Caco-2 (cell line): ENCODE data around the gene LDLR. TPM values are rescaled to one million over a fixed set of nuclear protein-coding genes. Genes with fewer than 3 reads are reported as not detected.

ENCODE experiments used
- BruUV-seq: library from RNA; stranded (reverse); fragments of 400-500 nt; replicated peaks from 2 replicates; lab custom pipeline; 2021; lab: Mats Ljungman, UMichigan
- CTCF ChIA-PET: fragments of 300-600 bp; sonication (Branson Sonifier 250); formaldehyde crosslinking; loops from one replicate; lab custom pipeline; 2022; ENCODE audit warnings: antibody characterized with exemption; lab: Charles Lee
- POLR2A ChIA-PET: fragments of 300-600 bp; sonication (Branson Sonifier 250); formaldehyde crosslinking; loops from one replicate; lab custom pipeline; 2022; ENCODE audit warnings: antibody characterized with exemption; lab: Charles Lee
- DNase-seq, 2 experiments: peaks; one replicate each; pipeline versions ENCODE4 v3.0.0 to v3.0.0-alpha.2; 2020 to 2022
- H3K27me3 ChIP-seq: replicated peaks from 2 replicates; pipeline ENCODE4 v1.6.0; 2011; ENCODE audit warnings: low read length; ENCODE audit not compliant: control insufficient read depth, insufficient read depth
- H3K36me3 ChIP-seq: 2 replicates; pipeline ENCODE4 v1.5.1; 2011; ENCODE audit warnings: low read length; ENCODE audit not compliant: control insufficient read depth, insufficient read depth
- H3K4me1 ChIP-seq: fragments of 250-450 bp; sonication (Bioruptor Pico); 2 replicates; pipeline ENCODE4 v1.5.1; 2020; ENCODE audit warnings: mild to moderate bottlenecking
- H3K4me3 ChIP-seq: 2 replicates; pipeline ENCODE4 v1.5.1; 2011; ENCODE audit warnings: low read depth, mild to moderate bottlenecking, control low read depth, low read length
- H3K9me3 ChIP-seq: fragments of 250-450 bp; sonication (Bioruptor Pico); 2 replicates; pipeline ENCODE4 v1.5.1; 2020; ENCODE audit warnings: mild to moderate bottlenecking, moderate library complexity
- H3K27ac Mint-ChIP-seq: one replicate; pipeline ENCODE4 v1.8.0; 2022; ENCODE audit warnings: mixed read lengths; ENCODE audit not compliant: unreplicated experiment
- H3K27me3 Mint-ChIP-seq: one replicate; pipeline ENCODE4 v1.8.0; 2022; ENCODE audit warnings: mixed read lengths; ENCODE audit not compliant: insufficient read depth, unreplicated experiment
- H3K36me3 Mint-ChIP-seq: one replicate; pipeline ENCODE4 v1.8.0; 2022; ENCODE audit warnings: mild to moderate bottlenecking, mixed read lengths; ENCODE audit not compliant: insufficient read depth, unreplicated experiment
- H3K4me1 Mint-ChIP-seq: one replicate; pipeline ENCODE4 v1.8.0; 2022; ENCODE audit warnings: low read depth, mixed read lengths; ENCODE audit not compliant: unreplicated experiment
- H3K4me3 Mint-ChIP-seq: one replicate; pipeline ENCODE4 v1.8.0; 2022; ENCODE audit warnings: mild to moderate bottlenecking, moderate library complexity, mixed read lengths; ENCODE audit not compliant: unreplicated experiment
- H3K9me3 Mint-ChIP-seq: one replicate; pipeline ENCODE4 v1.8.0; 2022; ENCODE audit warnings: mixed read lengths; ENCODE audit not compliant: unreplicated experiment
- intact Hi-C: fragments of 100-400 bp; cut with micrococcal nuclease; formaldehyde crosslinking; loops from one replicate; pipeline ENCODE4 v1.10.0; 2022; ENCODE audit not compliant: unreplicated experiment
- total RNA-seq: library from RNA; stranded (reverse); gene quantifications from 2 replicates; pipeline ENCODE4 v1.2.3, GENCODE V29; 2022
- TF ChIP-seq, protein P1 (sequence below), 2 experiments: fragments of 200-600 bp in 1 of 2; IDR thresholded peaks; 1 replicate in 1 of 2; 2 replicates in 1 of 2; pipeline versions ENCODE4 v1.5.1 to v1.8.0; 2011 to 2022; ENCODE audit warnings: antibody characterized with exemption in 1 of 2, control low read depth in 1 of 2, inconsistent platforms in 1 of 2, low read depth in 1 of 2, low read length in 1 of 2, mild to moderate bottlenecking in 1 of 2, moderate library complexity in 1 of 2; ENCODE audit not compliant: insufficient read depth in 1 of 2, severe bottlenecking in 1 of 2, unreplicated experiment in 1 of 2

The LDLR gene
- total RNA-seq, 1 experiment from 2014 or later: 68.9 TPM

GRCh38 chr19:11064831-11065303 lies 24.4 kb upstream of the LDLR start:
- H3K27me3 ChIP-seq: no peaks in the 10 kb centered on the region
- peaks cover 71% of the 10 kb centered on the region for H3K36me3 Mint-ChIP-seq
- ChIA-PET POLR2A (no interaction called here), CTCF (no interaction called here)
- H3K27ac Mint-ChIP-seq: no peak overlapping the region
- BruUV-seq: no TSS peak
- intact Hi-C loops: no loop called here
- TF ChIP-seq, protein P1, sequence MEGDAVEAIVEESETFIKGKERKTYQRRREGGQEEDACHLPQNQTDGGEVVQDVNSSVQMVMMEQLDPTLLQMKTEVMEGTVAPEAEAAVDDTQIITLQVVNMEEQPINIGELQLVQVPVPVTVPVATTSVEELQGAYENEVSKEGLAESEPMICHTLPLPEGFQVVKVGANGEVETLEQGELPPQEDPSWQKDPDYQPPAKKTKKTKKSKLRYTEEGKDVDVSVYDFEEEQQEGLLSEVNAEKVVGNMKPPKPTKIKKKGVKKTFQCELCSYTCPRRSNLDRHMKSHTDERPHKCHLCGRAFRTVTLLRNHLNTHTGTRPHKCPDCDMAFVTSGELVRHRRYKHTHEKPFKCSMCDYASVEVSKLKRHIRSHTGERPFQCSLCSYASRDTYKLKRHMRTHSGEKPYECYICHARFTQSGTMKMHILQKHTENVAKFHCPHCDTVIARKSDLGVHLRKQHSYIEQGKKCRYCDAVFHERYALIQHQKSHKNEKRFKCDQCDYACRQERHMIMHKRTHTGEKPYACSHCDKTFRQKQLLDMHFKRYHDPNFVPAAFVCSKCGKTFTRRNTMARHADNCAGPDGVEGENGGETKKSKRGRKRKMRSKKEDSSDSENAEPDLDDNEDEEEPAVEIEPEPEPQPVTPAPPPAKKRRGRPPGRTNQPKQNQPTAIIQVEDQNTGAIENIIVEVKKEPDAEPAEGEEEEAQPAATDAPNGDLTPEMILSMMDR (IDR thresholded peaks at IDR 0.05; ENCODE audit: insufficient read depth in 1 of 2, low read depth in 1 of 2, low read length in 1 of 2, severe bottlenecking in 1 of 2, unreplicated experiment in 1 of 2): no peak
- no peaks in the 10 kb centered on the region for H3K9me3 Mint-ChIP-seq
- no peaks in the 10 kb centered on the region for H3K4me1 ChIP-seq
- H3K27me3 Mint-ChIP-seq: peaks cover 2% of the 10 kb centered on the region
- H3K4me1 Mint-ChIP-seq: no peaks in the 10 kb centered on the region
- peaks cover 2% of the 10 kb centered on the region; the same call in 1 of the 2 replicates for H3K36me3 ChIP-seq
- H3K9me3 ChIP-seq: no peaks in the 10 kb centered on the region
- no peak overlapping the region for H3K4me3 Mint-ChIP-seq
- DNase-seq: no peak
- H3K4me3 ChIP-seq: no peak overlapping the region

DNA sequence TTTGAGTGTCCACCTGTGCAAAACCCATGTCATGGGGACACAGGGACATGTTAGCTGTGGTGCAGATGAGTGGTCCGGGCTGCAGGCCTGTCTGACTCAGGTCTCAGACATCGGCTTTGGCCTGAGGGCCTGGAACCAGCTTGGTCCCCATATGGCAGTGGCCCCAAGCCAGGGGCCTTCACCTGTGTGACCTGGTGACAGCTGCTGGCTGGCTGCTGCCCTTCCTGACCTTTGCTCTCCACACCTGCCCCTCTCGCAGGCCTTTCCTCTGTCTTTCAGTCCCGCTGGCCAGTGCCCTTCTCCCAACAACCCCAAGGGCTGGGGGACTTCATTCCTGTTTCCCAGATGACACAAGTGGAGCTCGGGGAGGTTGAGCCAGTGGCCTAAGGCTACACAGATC lies 22.9 kb upstream of the LDLR start:
- Histone ChIP-seq H3K4me3 (no peak overlapping the region), H3K36me3 (peaks cover 2% of the 10 kb centered on the region; the same call in 1 of the 2 replicates), H3K9me3 (no peaks in the 10 kb centered on the region), H3K27me3 (no peaks in the 10 kb centered on the region), H3K4me1 (no peaks in the 10 kb centered on the region)
- peaks cover 59% of the 10 kb centered on the region for H3K36me3 Mint-ChIP-seq
- peaks cover 2% of the 10 kb centered on the region for H3K27me3 Mint-ChIP-seq
- H3K4me1 Mint-ChIP-seq: no peaks in the 10 kb centered on the region
- no peak overlapping the region for H3K4me3 Mint-ChIP-seq
- no peaks in the 10 kb centered on the region for H3K9me3 Mint-ChIP-seq
- intact Hi-C loops: no loop called here
- no peak overlapping the region for H3K27ac Mint-ChIP-seq
- DNase-seq: no peak
- TF ChIP-seq, protein P1 (IDR thresholded peaks at IDR 0.05; ENCODE audit: insufficient read depth in 1 of 2, low read depth in 1 of 2, low read length in 1 of 2, severe bottlenecking in 1 of 2, unreplicated experiment in 1 of 2): no peak
- ChIA-PET POLR2A (no interaction called here), CTCF (interaction anchor here (1.2 kb wide), 1 partner anchor 31 kb away, joined by 3 read pairs; no protein-coding TSS in a partner anchor)
- BruUV-seq: no TSS peak

- H3K4me1 Mint-ChIP-seq: no peaks in the 10 kb centered on the region
- H3K27ac Mint-ChIP-seq: no peak overlapping the region
- peaks cover 2% of the 10 kb centered on the region for H3K27me3 Mint-ChIP-seq
- Histone ChIP-seq H3K4me3 (no peak overlapping the region), H3K9me3 (no peaks in the 10 kb centered on the region), H3K27me3 (no peaks in the 10 kb centered on the region), H3K4me1 (no peaks in the 10 kb centered on the region), H3K36me3 (peaks cover 2% of the 10 kb centered on the region; the same call in 1 of the 2 replicates)
- no peaks in the 10 kb centered on the region for H3K9me3 Mint-ChIP-seq
- no peak for DNase-seq
- peaks cover 47% of the 10 kb centered on the region for H3K36me3 Mint-ChIP-seq
- TF ChIP-seq, protein P1 (IDR thresholded peaks at IDR 0.05; ENCODE audit: insufficient read depth in 1 of 2, low read depth in 1 of 2, low read length in 1 of 2, severe bottlenecking in 1 of 2, unreplicated experiment in 1 of 2): no peak
- H3K4me3 Mint-ChIP-seq: no peak overlapping the region
- no TSS peak for BruUV-seq
- ChIA-PET CTCF (no interaction called here), POLR2A (no interaction called here)
- intact Hi-C loops: no loop called here
Measured at GRCh38 chr19:11067356-11068113, 21.7 kb upstream of the LDLR start.
